ENCODE results near the gene MTLN.
"Not testable (repeated sequence)": the region's sequence is repeated elsewhere in the genome, so short reads cannot be mapped to it uniquely, and the experiment has no call there.

GRCh38 chr2:110243283-110243682 is 30.9 kb upstream of the MTLN start:
- not testable (repeated sequence) for TF ChIP-seq POLR2AphosphoS5, POLR2A (IDR thresholded peaks at IDR 0.05)

Data from breast epithelium (tissue), 3 donors.